IMR-90 (cell line): ENCODE data around the gene MRPS25. TPM values are rescaled to one million over a fixed set of nuclear protein-coding genes. Genes with fewer than 3 reads are reported as not detected.
A peak's percentile ranks its signal among the peaks of the same experiment; 100 is the strongest.

Source experiments
- ATAC-seq: fragments of 200-7000 bp; cut with Tn5 transposase; 2 replicates; pipeline ENCODE4 v1.9.1; 2020; ENCODE audit warnings: low read depth, mild to moderate bottlenecking, moderate library complexity
- BruUV-seq: library from RNA; stranded (reverse); fragments of 400-500 nt; replicated peaks from 2 replicates; lab custom pipeline; 2021; lab: Mats Ljungman, UMichigan
- CTCF ChIA-PET: fragments of 300-600 bp; formaldehyde crosslinking; extraction: SDS; loops from one replicate; lab custom pipeline; 2021; ENCODE audit warnings: antibody characterized with exemption; lab: Yijun Ruan, JAX
- POLR2A ChIA-PET: fragments of 300-600 bp; sonication (Branson Sonifier 250); formaldehyde crosslinking; loops from one replicate; lab custom pipeline; 2022; ENCODE audit warnings: antibody characterized with exemption; ENCODE audit not compliant: unreplicated experiment; lab: Charles Lee
- DNase-seq: peaks from one replicate; pipeline ENCODE4 v3.0.0; 2013
- H2AFZ ChIP-seq: replicated peaks from 2 replicates; pipeline ENCODE3; 2013; ENCODE audit warnings: low read length, mild to moderate bottlenecking; ENCODE audit not compliant: poor library complexity
- H2AK5ac ChIP-seq: 2 replicates; pipeline ENCODE4 v1.6.1; 2013; ENCODE audit warnings: low read depth, low read length, inconsistent platforms
- H2AK9ac ChIP-seq: replicated peaks from 2 replicates; pipeline ENCODE3; 2013; ENCODE audit warnings: mild to moderate bottlenecking, low read depth, low read length, moderate library complexity; ENCODE audit not compliant: poor library complexity
- H2BK120ac ChIP-seq: 2 replicates; pipeline ENCODE4 v1.6.1; 2013; ENCODE audit warnings: low read depth, low read length, inconsistent platforms
- H2BK15ac ChIP-seq: 3 replicates; pipeline ENCODE4 v1.6.1; 2013; ENCODE audit warnings: low read depth, low read length, inconsistent platforms
- H2BK20ac ChIP-seq: 2 replicates; pipeline ENCODE4 v1.6.1; 2013; ENCODE audit warnings: low read depth, mild to moderate bottlenecking, inconsistent platforms, low read length, moderate library complexity
- H2BK5ac ChIP-seq: 2 replicates; pipeline ENCODE4 v1.6.1; 2013; ENCODE audit warnings: mild to moderate bottlenecking, low read depth, low read length, inconsistent platforms; ENCODE audit not compliant: poor library complexity, severe bottlenecking
- H3K14ac ChIP-seq: replicated peaks from 2 replicates; pipeline ENCODE4 v1.6.1; 2013; ENCODE audit warnings: low read depth, low read length, inconsistent platforms
- H3K18ac ChIP-seq: 2 replicates; pipeline ENCODE4 v1.6.1; 2013; ENCODE audit warnings: low read depth, low read length, control low read depth
- H3K23ac ChIP-seq: 2 replicates; pipeline ENCODE4 v1.6.1; 2013; ENCODE audit warnings: low read depth, low read length, inconsistent platforms
- H3K27ac ChIP-seq: 2 replicates; pipeline ENCODE4 v1.5.1; 2013; ENCODE audit warnings: mild to moderate bottlenecking, control low read depth, low read length; ENCODE audit not compliant: insufficient read depth
- H3K27me3 ChIP-seq: 2 replicates; pipeline ENCODE4 v1.6.1; 2013; ENCODE audit warnings: low read length; ENCODE audit not compliant: control insufficient read depth, insufficient read depth
- H3K36me3 ChIP-seq: 2 replicates; pipeline ENCODE4 v1.6.1; 2013; ENCODE audit warnings: low read length, mixed read lengths; ENCODE audit not compliant: control insufficient read depth, insufficient read depth
- H3K4ac ChIP-seq: 2 replicates; pipeline ENCODE4 v1.6.1; 2013; ENCODE audit warnings: low read depth, low read length, inconsistent platforms
- H3K4me1 ChIP-seq: 2 replicates; pipeline ENCODE4 v1.6.1; 2013; ENCODE audit warnings: low read length, mixed read lengths; ENCODE audit not compliant: control insufficient read depth, insufficient read depth
- H3K4me2 ChIP-seq: 2 replicates; pipeline ENCODE4 v1.6.1; 2013; ENCODE audit warnings: low read depth, mild to moderate bottlenecking, control low read depth, low read length, moderate library complexity
- H3K4me3 ChIP-seq: 2 replicates; pipeline ENCODE4 v1.5.1; 2013; ENCODE audit warnings: low read depth, mild to moderate bottlenecking, control low read depth, low read length, moderate library complexity; ENCODE audit not compliant: insufficient read depth
- H3K56ac ChIP-seq: 2 replicates; pipeline ENCODE4 v1.6.1; 2013; ENCODE audit warnings: low read length, inconsistent platforms; ENCODE audit not compliant: insufficient read depth; ENCODE audit errors: extremely low read depth
- H3K79me1 ChIP-seq, 2 experiments: 2 replicates each; pipeline ENCODE4 v1.6.1; 2013; ENCODE audit warnings: low read length in 2 of 2, inconsistent platforms in 1 of 2, low read depth in 1 of 2
- H3K9ac ChIP-seq: 2 replicates; pipeline ENCODE4 v1.6.1; 2013; ENCODE audit warnings: low read depth, low read length, control low read depth
- H3K9me1 ChIP-seq: 2 replicates; pipeline ENCODE4 v1.6.1; 2013; ENCODE audit warnings: low read length, inconsistent platforms; ENCODE audit not compliant: insufficient read depth
- H3K9me3 ChIP-seq: 2 replicates; pipeline ENCODE4 v1.6.1; 2013; ENCODE audit warnings: low read length; ENCODE audit not compliant: control insufficient read depth, insufficient read depth
- H4K20me1 ChIP-seq: 2 replicates; pipeline ENCODE4 v1.6.1; 2013; ENCODE audit warnings: low read length, inconsistent platforms; ENCODE audit not compliant: insufficient read depth
- H4K5ac ChIP-seq: 2 replicates; pipeline ENCODE4 v1.6.1; 2013; ENCODE audit warnings: mild to moderate bottlenecking, low read depth, low read length, control low read depth
- H4K8ac ChIP-seq, 2 experiments: 2 replicates each; pipeline ENCODE4 v1.6.1; 2013; ENCODE audit warnings: low read depth in 2 of 2, low read length in 2 of 2, control low read depth in 1 of 2, inconsistent platforms in 1 of 2
- H4K91ac ChIP-seq: 2 replicates; pipeline ENCODE4 v1.6.1; 2013; ENCODE audit warnings: low read depth, low read length, inconsistent platforms; ENCODE audit not compliant: insufficient read depth
- CTCF ChIP-seq: conservative IDR thresholded peaks from 2 replicates; pipeline ENCODE4 v1.5.1; 2012; ENCODE audit warnings: mild to moderate bottlenecking, low read depth, low read length, improper control_type of control experiment
- FOS ChIP-seq: fragments of 150-350 bp; IDR thresholded peaks from 2 replicates; pipeline ENCODE4 v1.6.1; 2016; ENCODE audit warnings: low read depth, low read length
- MAFK ChIP-seq: IDR thresholded peaks from 2 replicates; pipeline ENCODE4 v1.6.1; 2012; ENCODE audit warnings: low read depth, low read length, improper control_type of control experiment
- USF2 ChIP-seq: fragments of 150-350 bp; IDR thresholded peaks from 2 replicates; pipeline ENCODE4 v1.6.1; 2017; ENCODE audit warnings: mild to moderate bottlenecking, antibody characterized with exemption, low read length, low read depth
- WGBS, 2 experiments: methylation state at CpG; one replicate each; pipeline versions ENCODE4 v1.1.5 to v1.1.7; 2013; ENCODE audit warnings: missing lambda C conversion rate in 2 of 2; ENCODE audit not compliant: insufficient read length in 1 of 2; ENCODE audit errors: extremely low coverage in 2 of 2; 5-methylcytosine and 5-hydroxymethylcytosine counted together
- dilution Hi-C: fragments of 300-500 bp; cut with HindIII; formaldehyde crosslinking; loops from one replicate; pipeline ENCODE4 v1.14.3; 2018; ENCODE audit warnings: low sequenced_read_pairs; ENCODE audit not compliant: unreplicated experiment
- in situ Hi-C: fragments of 300-500 bp; cut with MboI; formaldehyde crosslinking; loops from 3 replicates; pipeline ENCODE4 v1.14.3; 2019; ENCODE audit warnings: low sequenced_read_pairs, inconsistent platforms, mixed read lengths
- intact Hi-C: fragments of 100-400 bp; cut with micrococcal nuclease; formaldehyde crosslinking; loops from 2 replicates; pipeline ENCODE4 v1.10.0; 2022
- polyA plus RNA-seq, 3 experiments: library from polyadenylated mRNA; depleted of rRNA; stranded (reverse); fragments of >200 nt; gene quantifications; 2 replicates each; pipeline ENCODE4 v1.2.3, GENCODE V29; 2012; ENCODE audit warnings: low replicate concordance in 1 of 3
- total RNA-seq: library from RNA; depleted of rRNA; stranded (reverse); fragments of >200 nt; gene quantifications from 2 replicates; pipeline ENCODE4 v1.2.3, GENCODE V29; 2012

Gene MRPS25
- total and polyA plus RNA-seq, 2 of the 4 experiments (the other 2 are of a cell fraction) = 9.0 to 20.8 TPM

GRCh38 chr3:15102256-15102655, 37.1 kb upstream of the MRPS25 start:
- Histone ChIP-seq H3K27ac (no peak overlapping the region), H3K9me1 (peaks cover 13% of the 10 kb centered on the region), H4K20me1 (no peaks in the 10 kb centered on the region), H3K56ac (no peak overlapping the region), H2AK9ac (no peak overlapping the region), H4K5ac (no peak overlapping the region), H3K4ac (no peak overlapping the region), H3K14ac (no peak overlapping the region), H3K4me2 (no peak overlapping the region), H2BK20ac (no peak overlapping the region), H3K9ac (no peak overlapping the region), H3K23ac (no peak overlapping the region), H2BK120ac (no peak overlapping the region), H2AFZ (peak overlapping the region; percentile 34), H3K79me1 (peaks cover 5 to 21% of the 10 kb centered on the region in 2 experiments; a peak in 3 of 4 replicates), H4K91ac (no peak overlapping the region), H2BK15ac (no peak overlapping the region), H2BK5ac (no peak overlapping the region), H3K18ac (no peak overlapping the region), H3K27me3 (peaks cover 3% of the 10 kb centered on the region; the same call in 1 of the 2 replicates), H3K36me3 (no peaks in the 10 kb centered on the region), H3K9me3 (no peaks in the 10 kb centered on the region), H2AK5ac (no peak overlapping the region), H3K4me3 (no peak overlapping the region), H4K8ac (no peak overlapping the region), H3K4me1 (peaks cover 9% of the 10 kb centered on the region)
- 0% methylated on average over 1 of the region's 4 CpGs; no CpG with 5 or more reads in 1 of the 2 experiments for WGBS, 2 experiments
- no TSS peak for BruUV-seq
- intact Hi-C loops (loop anchor here (10.0 kb wide), 1 partner anchor 303 kb away; no protein-coding TSS in a partner anchor), dilution Hi-C loops (no loop called here), in situ Hi-C loops (loop anchor here (25.0 kb wide), 1 partner anchor 285 kb away; no protein-coding TSS in a partner anchor)
- DNase-seq (no peak), ATAC-seq (no peak)
- ChIA-PET POLR2A (no interaction called here), CTCF (no interaction called here)
- TF ChIP-seq MAFK = no peak
- no peak for TF ChIP-seq USF2
- no peak for TF ChIP-seq FOS
- no peak for TF ChIP-seq CTCF
